DND-41 (cell line): ENCODE results near the gene ADARB2.

Source experiments
- ATAC-seq: fragments of 200-7000 bp; cut with Tn5 transposase; 3 replicates; pipeline ENCODE4 v1.9.1; 2021; ENCODE audit warnings: low read depth; ENCODE audit not compliant: insufficient read depth
- DNase-seq: peaks from one replicate; pipeline ENCODE4 v3.0.0-alpha.2; 2020
- H2AFZ ChIP-seq: 2 replicates; pipeline ENCODE4 v1.6.0; 2012; ENCODE audit warnings: low read depth, low read length
- H3K27ac ChIP-seq: 2 replicates; pipeline ENCODE4 v1.5.1; 2012; ENCODE audit warnings: low read length, inconsistent platforms
- H3K27me3 ChIP-seq: fragments of 200-600 bp; sonication (generic); 2 replicates; pipeline ENCODE4 v1.6.0; 2012; ENCODE audit warnings: low read length, mild to moderate bottlenecking, inconsistent platforms; ENCODE audit not compliant: insufficient read depth, poor library complexity
- H3K36me3 ChIP-seq: 2 replicates; pipeline ENCODE4 v1.5.1; 2012; ENCODE audit warnings: low read length, inconsistent platforms; ENCODE audit not compliant: insufficient read depth
- H3K4me1 ChIP-seq: 2 replicates; pipeline ENCODE4 v1.5.1; 2012; ENCODE audit warnings: mild to moderate bottlenecking, low read length; ENCODE audit not compliant: insufficient read depth
- H3K4me2 ChIP-seq: 2 replicates; pipeline ENCODE4 v1.6.0; 2012; ENCODE audit warnings: mild to moderate bottlenecking, moderate library complexity, low read length, inconsistent platforms; ENCODE audit not compliant: insufficient read depth
- H3K4me3 ChIP-seq, 2 experiments: fragments of 200-600 bp in 1 of 2; shearing (Covaris generic) in 1 of 2; 2 replicates each; pipeline ENCODE4 v1.5.1; 2012 to 2016; ENCODE audit warnings: inconsistent platforms in 2 of 2, low read length in 2 of 2, mild to moderate bottlenecking in 2 of 2, low read depth in 1 of 2, moderate library complexity in 1 of 2
- H3K79me2 ChIP-seq: 2 replicates; pipeline ENCODE4 v1.6.0; 2012; ENCODE audit warnings: low read length, inconsistent platforms; ENCODE audit not compliant: insufficient read depth
- H3K9ac ChIP-seq: 2 replicates; pipeline ENCODE4 v1.6.0; 2012; ENCODE audit warnings: low read depth, mild to moderate bottlenecking, inconsistent platforms, low read length, moderate library complexity
- H3K9me3 ChIP-seq: 2 replicates; pipeline ENCODE4 v1.5.1; 2012; ENCODE audit warnings: low read length, moderate library complexity, mild to moderate bottlenecking, inconsistent platforms; ENCODE audit not compliant: insufficient read depth, severe bottlenecking
- H4K20me1 ChIP-seq: 2 replicates; pipeline ENCODE4 v1.6.0; 2012; ENCODE audit warnings: low read length; ENCODE audit not compliant: insufficient read depth
- EZH2 ChIP-seq: IDR thresholded peaks from 3 replicates; pipeline ENCODE4 v1.6.1; 2012; ENCODE audit warnings: borderline replicate concordance, low read depth, mild to moderate bottlenecking, moderate library complexity, low read length, inconsistent platforms; ENCODE audit not compliant: severe bottlenecking
- TF ChIP-seq, protein P1 (sequence below): IDR thresholded peaks from 2 replicates; pipeline ENCODE4 v1.5.1; 2012; ENCODE audit warnings: borderline replicate concordance, low read length, moderate library complexity, mild to moderate bottlenecking; ENCODE audit not compliant: poor library complexity, severe bottlenecking; ENCODE audit errors: extremely low read depth

Gene ADARB2

DNA sequence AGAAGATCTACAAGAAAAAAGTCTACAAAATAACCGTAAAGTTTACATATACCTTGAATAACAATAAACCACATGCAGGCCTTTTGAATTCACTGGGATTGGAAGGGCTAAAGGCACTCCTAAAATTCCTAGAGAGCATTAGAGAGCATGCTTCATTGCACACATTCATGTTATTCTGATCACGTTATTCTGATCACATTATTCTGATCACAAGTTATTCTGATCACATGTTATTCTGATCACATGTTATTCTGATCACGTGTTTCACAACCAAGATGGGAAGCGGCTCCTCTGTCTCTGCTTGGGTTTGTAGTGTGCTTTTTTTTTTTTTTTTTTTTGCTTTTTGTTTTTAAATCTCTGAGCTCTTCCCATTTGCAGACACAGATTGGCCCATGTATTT is 20.5 kb downstream of the ADARB2 start:
- ATAC-seq (no peak), DNase-seq (no peak)
- H3K9me3 ChIP-seq, result no peaks in the 10 kb centered on the region
- H4K20me1 ChIP-seq, result no peaks in the 10 kb centered on the region
- H2AFZ ChIP-seq, result no peak overlapping the region
- H3K4me2 ChIP-seq, result no peak overlapping the region
- no peak overlapping the region for H3K9ac ChIP-seq
- no peaks in the 10 kb centered on the region for H3K4me1 ChIP-seq
- no peak overlapping the region for H3K4me3 ChIP-seq
- H3K79me2 ChIP-seq, result no peaks in the 10 kb centered on the region
- peaks cover 10% of the 10 kb centered on the region for H3K27me3 ChIP-seq
- no peaks in the 10 kb centered on the region for H3K36me3 ChIP-seq
- H3K27ac ChIP-seq, result no peak overlapping the region
- TF ChIP-seq, protein P1, sequence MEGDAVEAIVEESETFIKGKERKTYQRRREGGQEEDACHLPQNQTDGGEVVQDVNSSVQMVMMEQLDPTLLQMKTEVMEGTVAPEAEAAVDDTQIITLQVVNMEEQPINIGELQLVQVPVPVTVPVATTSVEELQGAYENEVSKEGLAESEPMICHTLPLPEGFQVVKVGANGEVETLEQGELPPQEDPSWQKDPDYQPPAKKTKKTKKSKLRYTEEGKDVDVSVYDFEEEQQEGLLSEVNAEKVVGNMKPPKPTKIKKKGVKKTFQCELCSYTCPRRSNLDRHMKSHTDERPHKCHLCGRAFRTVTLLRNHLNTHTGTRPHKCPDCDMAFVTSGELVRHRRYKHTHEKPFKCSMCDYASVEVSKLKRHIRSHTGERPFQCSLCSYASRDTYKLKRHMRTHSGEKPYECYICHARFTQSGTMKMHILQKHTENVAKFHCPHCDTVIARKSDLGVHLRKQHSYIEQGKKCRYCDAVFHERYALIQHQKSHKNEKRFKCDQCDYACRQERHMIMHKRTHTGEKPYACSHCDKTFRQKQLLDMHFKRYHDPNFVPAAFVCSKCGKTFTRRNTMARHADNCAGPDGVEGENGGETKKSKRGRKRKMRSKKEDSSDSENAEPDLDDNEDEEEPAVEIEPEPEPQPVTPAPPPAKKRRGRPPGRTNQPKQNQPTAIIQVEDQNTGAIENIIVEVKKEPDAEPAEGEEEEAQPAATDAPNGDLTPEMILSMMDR, result no peak
- no peak for TF ChIP-seq EZH2

DNA sequence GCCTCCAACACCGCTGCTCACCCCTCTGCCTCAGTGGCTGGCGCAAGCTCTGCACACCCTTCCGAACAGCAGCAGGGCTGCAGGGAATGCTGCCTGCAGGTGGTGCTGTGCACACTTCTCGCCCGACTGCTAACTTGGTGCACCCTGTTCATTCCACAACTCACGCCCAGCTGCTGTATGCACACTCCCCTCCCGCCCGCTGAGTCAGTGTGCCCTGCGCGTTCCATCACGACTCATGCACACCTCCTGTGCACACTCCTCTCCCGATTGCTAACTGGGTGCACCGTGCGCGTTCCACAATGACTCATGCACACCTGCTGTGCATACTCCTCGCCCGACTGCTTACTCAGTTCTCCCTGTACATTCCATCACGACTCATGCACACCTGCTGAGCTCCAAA is 21.5 kb downstream of the ADARB2 start:
- Histone ChIP-seq H3K79me2 (no peaks in the 10 kb centered on the region), H3K36me3 (no peaks in the 10 kb centered on the region), H3K27me3 (peaks cover 18% of the 10 kb centered on the region), H3K4me3 (no peak overlapping the region), H3K4me1 (no peaks in the 10 kb centered on the region), H3K4me2 (no peak overlapping the region), H3K9me3 (no peaks in the 10 kb centered on the region), H2AFZ (no peak overlapping the region), H4K20me1 (no peaks in the 10 kb centered on the region), H3K9ac (no peak overlapping the region), H3K27ac (no peak overlapping the region)
- TF ChIP-seq EZH2, result no peak
- TF ChIP-seq, protein P1, result peak; percentile 72
- DNase-seq (peak; percentile 43), ATAC-seq (peak; percentile 80)

DNA sequence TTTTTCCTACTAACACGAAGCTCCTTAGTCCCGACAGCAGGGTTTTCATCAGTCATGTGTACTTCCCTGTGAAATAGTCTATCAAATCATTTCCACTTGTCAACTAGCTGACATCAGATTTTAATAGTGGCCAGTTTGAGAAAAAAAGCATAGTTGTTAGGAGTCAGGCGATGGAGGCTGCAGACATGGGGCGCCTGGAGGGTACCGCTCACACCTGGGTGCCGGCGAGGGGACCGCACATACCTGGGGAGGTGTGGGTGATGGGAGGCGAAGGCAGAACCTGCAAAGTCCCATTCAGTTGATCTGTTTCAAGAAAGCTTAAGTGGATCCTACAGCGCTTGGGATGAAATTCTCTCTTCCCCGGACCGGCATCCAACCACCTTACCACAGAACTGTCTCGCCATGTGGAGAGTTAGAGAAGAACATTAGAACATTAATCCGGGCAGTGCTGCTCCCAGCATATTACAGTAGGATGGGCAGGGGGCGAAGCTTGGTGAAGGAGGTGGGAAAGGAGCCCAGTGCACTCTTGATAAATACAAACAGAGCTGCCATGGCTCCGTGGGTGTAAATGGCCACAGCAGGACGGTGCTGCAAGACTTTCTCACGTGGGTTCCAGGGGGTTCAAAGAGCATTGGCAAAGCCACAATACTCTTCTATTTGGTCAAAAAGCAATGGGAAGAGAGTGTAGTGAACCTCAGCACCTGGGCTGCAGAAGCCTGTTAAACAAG is 24.2 kb downstream of the ADARB2 start:
- Histone ChIP-seq H3K9me3 (no peaks in the 10 kb centered on the region), H3K36me3 (no peaks in the 10 kb centered on the region)
- ATAC-seq, result no peak

More for the DNA sequence above, 24.2 kb downstream of the ADARB2 start:
- Histone ChIP-seq H3K79me2 (no peaks in the 10 kb centered on the region), H3K27me3 (peaks cover 30% of the 10 kb centered on the region), H3K4me2 (no peak overlapping the region), H3K9ac (no peak overlapping the region), H3K27ac (no peak overlapping the region), H3K4me1 (no peaks in the 10 kb centered on the region), H4K20me1 (no peaks in the 10 kb centered on the region), H2AFZ (no peak overlapping the region), H3K4me3 (no peak overlapping the region)
- no peak for DNase-seq
- TF ChIP-seq, protein P1, result no peak
- TF ChIP-seq EZH2, result no peak
